ACC112 (cell line): ENCODE results near the gene GRIN2C.
"Not testable (repeated sequence)": the region's sequence is repeated elsewhere in the genome, so short reads cannot be mapped to it uniquely, and the experiment has no call there.

Experiments used
- H2AFZ ChIP-seq: fragments of 200-600 bp; sonication (generic); one replicate; pipeline ENCODE4 v1.6.0; 2017; ENCODE audit warnings: antibody characterized with exemption, low read length; ENCODE audit not compliant: unreplicated experiment
- H3K27ac ChIP-seq: fragments of 200-600 bp; sonication (generic); 2 replicates; pipeline ENCODE4 v1.5.1; 2014; ENCODE audit warnings: low read depth, mild to moderate bottlenecking, antibody characterized with exemption, low read length, moderate library complexity
- H3K27me3 ChIP-seq: fragments of 200-600 bp; sonication (generic); 2 replicates; pipeline ENCODE4 v1.6.1; 2014; ENCODE audit warnings: mild to moderate bottlenecking, antibody characterized with exemption, low read length, moderate library complexity, mixed read lengths; ENCODE audit not compliant: insufficient read depth
- H3K36me3 ChIP-seq: fragments of 200-600 bp; sonication (generic); 2 replicates; pipeline ENCODE4 v1.6.1; 2016; ENCODE audit warnings: mild to moderate bottlenecking, antibody characterized with exemption, low read length, moderate library complexity, mixed read lengths; ENCODE audit not compliant: insufficient read depth
- H3K4me1 ChIP-seq: fragments of 200-600 bp; sonication (generic); one replicate; pipeline ENCODE4 v1.6.1; 2016; ENCODE audit warnings: low read length, mixed read lengths; ENCODE audit not compliant: insufficient read depth, unreplicated experiment, control insufficient read depth
- H3K4me3 ChIP-seq: fragments of 200-600 bp; sonication (generic); 2 replicates; pipeline ENCODE4 v1.5.1; 2014; ENCODE audit warnings: mild to moderate bottlenecking, low read depth, low read length
- H3K79me2 ChIP-seq: fragments of 200-600 bp; sonication (generic); one replicate; pipeline ENCODE4 v1.6.0; 2016; ENCODE audit warnings: low read length; ENCODE audit not compliant: control insufficient read depth, unreplicated experiment, insufficient read depth

GRIN2C gene

GRCh38 chr17:74859459-74860228 is at the start of gene GRIN2C:
Gene GRIN2C, minus strand, starts transcription at chr17:74859885. Its CDS starts 4,793 bp downstream, at chr17:74855092.
- H3K36me3 ChIP-seq: no peaks in the 10 kb centered on the region
- H3K27me3 ChIP-seq: peaks cover 66% of the 10 kb centered on the region
- H3K4me1 ChIP-seq: peaks cover 7% of the 10 kb centered on the region
- H3K27ac ChIP-seq: no peak within 1 kb of the TSS
- H3K4me3 ChIP-seq: 0 out of 2 replicates have a peak within 1 kb of the TSS, but pooled peaks have one; percentile 9
- H3K79me2 ChIP-seq: no peaks in the 10 kb centered on the region
- H2AFZ ChIP-seq: no peak within 1 kb of the TSS

DNA sequence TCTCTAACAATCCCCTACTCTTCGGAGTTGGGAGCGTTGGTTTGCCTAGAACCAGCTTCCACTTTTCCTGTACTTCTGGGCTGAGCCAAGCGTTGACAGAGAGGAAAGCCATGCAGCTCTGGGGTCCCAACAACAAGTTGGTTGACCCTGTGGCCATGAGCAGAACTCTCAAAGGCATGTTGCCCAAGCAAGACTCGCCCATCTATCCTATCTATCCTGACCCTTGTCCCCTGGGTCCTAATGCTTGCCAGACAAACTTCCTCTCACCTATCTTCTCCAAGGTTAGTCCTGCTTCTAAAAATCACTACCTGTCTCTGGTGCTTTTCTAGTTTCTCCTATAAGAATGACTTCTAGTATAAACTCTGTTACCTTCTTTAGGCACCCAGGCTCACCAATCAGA is 49.4 kb upstream of the GRIN2C start:
- not testable (repeated sequence) for H3K79me2 ChIP-seq, H3K36me3 ChIP-seq, H3K4me1 ChIP-seq, H2AFZ ChIP-seq, H3K27ac ChIP-seq, H3K4me3 ChIP-seq
- peaks cover 13% of the 10 kb centered on the region for H3K27me3 ChIP-seq

DNA sequence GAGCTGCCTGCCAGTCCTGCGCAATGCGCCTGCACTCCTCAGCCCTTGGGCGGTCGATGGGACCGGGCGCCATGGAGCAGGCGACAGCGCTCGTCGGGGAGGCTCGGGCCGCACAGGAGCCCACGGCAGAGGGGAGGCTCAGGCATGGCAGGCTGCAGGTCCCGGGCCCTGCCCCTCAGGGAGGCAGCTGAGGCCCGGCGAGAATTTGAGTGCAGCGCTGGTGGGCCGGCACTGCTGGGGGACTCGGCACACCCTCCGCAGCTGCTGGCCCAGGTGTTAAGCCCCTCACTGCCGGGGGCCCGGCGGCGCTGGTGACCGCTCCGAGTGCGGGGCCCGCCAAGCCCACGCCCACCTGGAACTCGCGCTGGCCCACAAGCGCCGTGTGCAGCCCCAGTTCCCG is 47.3 kb upstream of the GRIN2C start:
- peaks cover 16% of the 10 kb centered on the region for H3K27me3 ChIP-seq
- no peak overlapping the region for H3K4me3 ChIP-seq
- no peaks in the 10 kb centered on the region for H3K4me1 ChIP-seq
- H3K36me3 ChIP-seq: no peaks in the 10 kb centered on the region
- no peak overlapping the region for H2AFZ ChIP-seq
- H3K27ac ChIP-seq: no peak overlapping the region
- no peaks in the 10 kb centered on the region for H3K79me2 ChIP-seq

DNA sequence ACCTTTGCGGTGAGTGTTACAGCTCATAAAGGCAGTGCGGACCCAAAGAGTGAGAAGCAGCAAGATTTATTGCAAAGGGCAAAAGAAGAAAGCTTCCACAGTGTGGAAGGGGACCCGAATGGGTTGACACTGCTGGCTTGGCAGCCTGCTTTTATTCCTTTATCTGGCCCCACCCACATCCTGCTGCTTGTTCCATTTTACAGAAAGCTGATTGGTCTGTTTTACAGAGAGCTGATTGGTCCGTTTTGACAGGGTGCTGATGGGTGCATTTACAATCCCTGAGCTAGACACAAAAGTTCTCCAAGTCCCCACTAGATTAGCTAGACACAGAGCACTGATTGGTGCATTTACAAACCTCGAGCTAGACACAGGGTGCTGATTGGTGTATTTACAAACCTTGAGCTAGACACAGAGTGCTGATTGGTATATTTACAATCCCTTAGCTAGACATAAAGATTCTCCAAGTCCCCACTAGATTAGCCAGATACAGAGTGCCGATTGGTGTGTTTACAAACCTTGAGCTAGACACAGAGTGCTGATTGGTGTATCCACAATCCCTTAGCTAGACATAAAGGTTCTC is 46.6 kb upstream of the GRIN2C start:
- H3K4me1 ChIP-seq, H3K4me3 ChIP-seq, H2AFZ ChIP-seq, H3K79me2 ChIP-seq, H3K36me3 ChIP-seq, H3K27ac ChIP-seq: not testable (repeated sequence)
- H3K27me3 ChIP-seq: peaks cover 16% of the 10 kb centered on the region

- H3K36me3 ChIP-seq: no peaks in the 10 kb centered on the region
- no peaks in the 10 kb centered on the region for H3K79me2 ChIP-seq
- no peak overlapping the region for H3K27ac ChIP-seq
- H3K4me1 ChIP-seq: no peaks in the 10 kb centered on the region
- H3K27me3 ChIP-seq: peaks cover 16% of the 10 kb centered on the region
- no peak overlapping the region for H2AFZ ChIP-seq
- no peak overlapping the region for H3K4me3 ChIP-seq
These were observed 45.2 kb upstream of the GRIN2C start for GRCh38 chr17:74904687-74905409.

DNA sequence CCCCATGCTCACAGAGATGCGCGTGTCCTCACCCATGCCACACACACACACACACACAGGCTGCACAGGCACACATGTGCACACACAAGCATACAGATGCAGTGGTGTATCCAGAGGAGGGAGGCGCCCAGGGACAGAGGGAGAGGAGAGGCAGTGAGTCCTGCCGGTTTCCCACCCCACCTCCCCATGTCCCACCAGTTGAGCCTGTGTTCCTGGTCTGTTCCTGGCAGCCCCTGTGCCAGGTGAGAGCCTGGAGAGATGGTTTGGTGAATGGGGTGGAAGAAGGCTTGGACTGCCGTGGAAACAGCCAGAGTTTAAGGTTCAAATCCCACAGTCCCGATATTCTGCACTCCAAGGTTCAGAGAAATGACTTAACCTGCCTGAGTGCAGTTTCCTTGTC is 44.0 kb upstream of the GRIN2C start:
- Histone ChIP-seq H2AFZ (no peak overlapping the region), H3K4me1 (no peaks in the 10 kb centered on the region), H3K79me2 (no peaks in the 10 kb centered on the region), H3K36me3 (no peaks in the 10 kb centered on the region), H3K4me3 (no peak overlapping the region), H3K27ac (no peak overlapping the region), H3K27me3 (peaks cover 14% of the 10 kb centered on the region)

- Histone ChIP-seq H3K27ac (no peak overlapping the region), H3K79me2 (no peaks in the 10 kb centered on the region), H3K4me1 (no peaks in the 10 kb centered on the region), H2AFZ (no peak overlapping the region), H3K36me3 (no peaks in the 10 kb centered on the region), H3K4me3 (no peak overlapping the region), H3K27me3 (peaks cover 14% of the 10 kb centered on the region)
These were observed 43.3 kb upstream of the GRIN2C start for GRCh38 chr17:74903034-74903433.

DNA sequence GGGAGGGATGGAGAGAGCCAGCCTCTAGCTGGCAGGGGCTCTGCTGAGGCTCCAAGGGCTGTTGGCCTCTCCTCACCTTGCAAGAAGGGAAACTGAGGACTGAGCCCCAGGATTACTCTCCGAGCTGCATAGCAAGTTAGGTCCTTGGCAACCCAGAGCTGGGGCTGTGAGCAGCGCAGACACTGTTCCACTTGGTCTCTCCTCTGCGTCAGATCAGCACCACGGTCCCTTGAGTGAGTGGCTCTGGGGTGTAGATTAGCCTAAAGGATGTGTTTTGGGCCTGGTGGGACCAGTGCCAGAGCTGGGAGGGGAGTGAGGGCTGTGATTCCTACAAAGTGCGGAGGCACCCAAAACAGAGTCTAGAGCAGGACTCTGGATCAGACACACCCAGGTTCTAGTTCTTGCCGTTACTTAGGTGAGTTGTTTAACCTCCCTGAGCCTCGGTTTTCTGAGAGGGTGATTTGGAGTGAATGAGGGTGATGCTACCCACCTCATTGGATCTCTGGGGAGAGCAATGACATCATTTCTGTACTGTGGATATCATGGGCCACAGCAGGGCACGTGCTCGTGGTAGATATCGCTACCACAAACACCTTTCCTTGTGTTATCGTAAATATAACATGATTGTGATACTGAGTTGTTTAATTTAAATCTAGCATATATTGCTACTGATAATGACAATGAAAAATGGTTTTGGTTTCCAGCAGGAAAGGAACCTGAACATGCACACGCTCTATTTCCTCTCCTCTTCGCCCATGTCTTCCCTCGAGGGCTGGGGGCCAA is 41.9 kb upstream of the GRIN2C start:
- Histone ChIP-seq H3K4me1 (no peaks in the 10 kb centered on the region), H3K79me2 (no peaks in the 10 kb centered on the region), H3K27me3 (peaks cover 18% of the 10 kb centered on the region), H3K27ac (no peak overlapping the region), H3K4me3 (no peak overlapping the region), H3K36me3 (no peaks in the 10 kb centered on the region), H2AFZ (no peak overlapping the region)

DNA sequence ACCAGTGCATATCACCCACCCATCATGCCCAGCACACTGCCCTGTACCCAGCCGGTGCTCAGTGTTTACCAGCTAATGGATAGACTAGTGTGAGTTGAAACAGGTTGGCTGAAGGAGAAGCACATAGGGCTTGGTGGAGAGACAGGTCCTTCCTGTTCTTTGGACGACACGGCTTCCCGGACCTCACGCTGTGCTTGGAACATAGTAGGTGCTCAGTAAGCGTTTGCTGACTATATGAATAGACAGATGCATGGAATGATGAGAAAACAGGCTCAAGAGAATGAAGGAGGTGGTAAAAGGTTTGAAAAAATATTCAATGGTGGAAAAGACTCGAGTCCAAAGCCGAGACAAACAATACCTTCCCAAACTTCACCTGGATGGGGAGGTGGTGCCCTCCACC is 40.5 kb upstream of the GRIN2C start:
- Histone ChIP-seq H3K27me3 (peaks cover 29% of the 10 kb centered on the region), H3K27ac (no peak overlapping the region), H2AFZ (no peak overlapping the region), H3K36me3 (no peaks in the 10 kb centered on the region), H3K4me3 (no peak overlapping the region), H3K4me1 (no peaks in the 10 kb centered on the region), H3K79me2 (no peaks in the 10 kb centered on the region)

- Histone ChIP-seq H3K27ac (no peak overlapping the region), H2AFZ (no peak overlapping the region), H3K36me3 (no peaks in the 10 kb centered on the region), H3K4me1 (no peaks in the 10 kb centered on the region), H3K79me2 (no peaks in the 10 kb centered on the region), H3K27me3 (peaks cover 33% of the 10 kb centered on the region), H3K4me3 (no peak overlapping the region)
These were observed 38.8 kb upstream of the GRIN2C start for GRCh38 chr17:74898376-74898946.
